GM23338 (cell line): Measurements from ENCODE around the gene S1PR3. TPM values are rescaled to one million over a fixed set of nuclear protein-coding genes. Genes with fewer than 3 reads are reported as not detected.

Source experiments
- ATAC-seq: fragments of 200-7000 bp; cut with Tn5 transposase; 3 replicates; pipeline ENCODE4 v1.9.1; 2020
- DNase-seq: peaks from one replicate; pipeline ENCODE4 v3.0.0-alpha.2; 2015; ENCODE audit warnings: low spot score
- H2AFZ ChIP-seq: fragments of 200-600 bp; sonication (generic); 2 replicates; pipeline ENCODE4 v1.8.0; 2016; ENCODE audit warnings: antibody characterized with exemption, mild to moderate bottlenecking, moderate library complexity
- H3F3A ChIP-seq: fragments of 200-600 bp; sonication (generic); replicated peaks from 2 replicates; pipeline ENCODE4 v1.8.0; 2017; ENCODE audit warnings: antibody characterized with exemption, mixed run types, low read depth
- H3K27ac ChIP-seq: fragments of 200-600 bp; sonication (generic); 2 replicates; pipeline ENCODE4 v1.6.1; 2016; ENCODE audit warnings: low read depth
- H3K27me3 ChIP-seq: fragments of 200-600 bp; sonication (generic); 2 replicates; pipeline ENCODE4 v1.8.0; 2016; ENCODE audit warnings: mild to moderate bottlenecking, mixed run types, moderate library complexity; ENCODE audit not compliant: insufficient read depth
- H3K36me3 ChIP-seq: fragments of 200-600 bp; sonication (generic); 2 replicates; pipeline ENCODE4 v1.8.0; 2016; ENCODE audit warnings: mild to moderate bottlenecking; ENCODE audit not compliant: insufficient read depth
- H3K4me1 ChIP-seq: fragments of 200-600 bp; sonication (generic); 2 replicates; pipeline ENCODE4 v1.8.0; 2016; ENCODE audit warnings: mild to moderate bottlenecking, moderate library complexity; ENCODE audit not compliant: insufficient read depth
- H3K4me2 ChIP-seq: fragments of 200-600 bp; sonication (generic); 2 replicates; pipeline ENCODE4 v1.7.1; 2017; ENCODE audit warnings: mixed run types
- H3K4me3 ChIP-seq: fragments of 200-600 bp; sonication (generic); 2 replicates; pipeline ENCODE4 v1.6.1; 2016; ENCODE audit warnings: mixed run types
- H3K79me2 ChIP-seq: fragments of 200-600 bp; sonication (generic); replicated peaks from 2 replicates; pipeline ENCODE4 v1.8.0; 2017; ENCODE audit warnings: mild to moderate bottlenecking; ENCODE audit not compliant: insufficient read depth
- H3K9me2 ChIP-seq: fragments of 200-600 bp; sonication (generic); 2 replicates; pipeline ENCODE4 v1.8.0; 2017; ENCODE audit not compliant: insufficient read depth
- H4K20me1 ChIP-seq: fragments of 200-600 bp; sonication (generic); replicated peaks from 2 replicates; pipeline ENCODE4 v1.8.0; 2017; ENCODE audit warnings: mild to moderate bottlenecking; ENCODE audit not compliant: insufficient read depth
- H3K27ac Mint-ChIP-seq: 2 replicates; pipeline ENCODE4 v1.8.0; 2020; ENCODE audit warnings: inconsistent platforms, mild to moderate bottlenecking, moderate library complexity, mixed read lengths
- H3K27me3 Mint-ChIP-seq: 3 replicates; pipeline ENCODE4 v1.8.0; 2022; ENCODE audit warnings: low read depth, mild to moderate bottlenecking, moderate library complexity, mixed read lengths, inconsistent platforms; ENCODE audit not compliant: insufficient read depth, poor library complexity
- H3K36me3 Mint-ChIP-seq: 3 replicates; pipeline ENCODE4 v1.8.0; 2021; ENCODE audit warnings: low read depth, mild to moderate bottlenecking, inconsistent platforms, moderate library complexity, mixed read lengths
- H3K4me1 Mint-ChIP-seq: 3 replicates; pipeline ENCODE4 v1.8.0; 2020; ENCODE audit warnings: mild to moderate bottlenecking, inconsistent platforms, mixed read lengths
- H3K4me3 Mint-ChIP-seq: 3 replicates; pipeline ENCODE4 v1.8.0; 2021; ENCODE audit warnings: moderate library complexity, mild to moderate bottlenecking, inconsistent platforms, mixed read lengths
- H3K9me3 Mint-ChIP-seq: 3 replicates; pipeline ENCODE4 v1.8.0; 2020; ENCODE audit warnings: moderate library complexity, mild to moderate bottlenecking, inconsistent platforms, mixed read lengths
- CREB1 ChIP-seq: fragments of 250-450 bp; sonication (Bioruptor Pico); IDR thresholded peaks from 2 replicates; pipeline ENCODE4 v1.5.0; 2020; ENCODE audit warnings: low read depth, mild to moderate bottlenecking, moderate library complexity
- EZH2 ChIP-seq: fragments of 200-600 bp; sonication (generic); IDR thresholded peaks from one replicate; pipeline ENCODE4 v1.8.0; 2017; ENCODE audit warnings: antibody characterized with exemption, mild to moderate bottlenecking, low read depth; ENCODE audit not compliant: unreplicated experiment
- EZH2phosphoT487 ChIP-seq: fragments of 200-600 bp; sonication (generic); IDR thresholded peaks from one replicate; pipeline ENCODE4 v1.8.1; 2018; ENCODE audit warnings: antibody characterized with exemption; ENCODE audit not compliant: unreplicated experiment
- JUNB ChIP-seq: IDR thresholded peaks from one replicate; pipeline ENCODE4 v1.6.1; 2016; ENCODE audit warnings: antibody characterized with exemption; ENCODE audit not compliant: unreplicated experiment
- NANOG ChIP-seq: IDR thresholded peaks from 2 replicates; pipeline ENCODE4 v1.6.1; 2016; ENCODE audit warnings: antibody characterized with exemption, borderline replicate concordance
- POLR2AphosphoS5 ChIP-seq: IDR thresholded peaks from 2 replicates; pipeline ENCODE4 v1.6.1; 2016; ENCODE audit warnings: antibody characterized with exemption, low read depth
- REST ChIP-seq: IDR thresholded peaks from one replicate; pipeline ENCODE4 v1.6.1; 2018; ENCODE audit warnings: antibody characterized with exemption; ENCODE audit not compliant: unreplicated experiment
- STAT1 ChIP-seq: IDR thresholded peaks from one replicate; pipeline ENCODE4 v1.6.1; 2016; ENCODE audit warnings: antibody characterized with exemption; ENCODE audit not compliant: unreplicated experiment
- ZNF114 ChIP-seq: fragments of 250-450 bp; sonication (Bioruptor Pico); IDR thresholded peaks from 2 replicates; pipeline ENCODE4 v1.5.0; 2020; ENCODE audit warnings: mild to moderate bottlenecking, moderate library complexity
- ZNF331 ChIP-seq: fragments of 250-450 bp; sonication (Bioruptor Pico); IDR thresholded peaks from 2 replicates; pipeline ENCODE4 v1.5.0; 2020; ENCODE audit warnings: low read depth, mild to moderate bottlenecking, moderate library complexity
- polyA plus RNA-seq: library from polyadenylated mRNA; unstranded; fragments of >200 nt; fragmentation: Nextera tagmentation; extraction: Ambion mirVana; gene quantifications from 2 replicates; pipeline ENCODE4 v1.2.1, GENCODE V29; 2016
- total RNA-seq: library from RNA; depleted of rRNA; stranded (reverse); fragments of >200 nt; shearing (Covaris generic); gene quantifications from 2 replicates; pipeline ENCODE4 v1.2.3, GENCODE V29; 2014
- TF ChIP-seq, protein P1 (sequence below): fragments of 250-450 bp; sonication (Bioruptor Pico); IDR thresholded peaks from 2 replicates; pipeline ENCODE4 v1.5.0; 2020; ENCODE audit warnings: mild to moderate bottlenecking, moderate library complexity
- TF ChIP-seq, protein P2 (sequence below), 2 experiments: fragments of 200-600 bp in 1 of 2; sonication (generic) in 1 of 2; conservative IDR thresholded peaks; 2 replicates each; pipeline versions ENCODE4 v1.5.1 to v1.6.1; 2016 to 2017; ENCODE audit warnings: antibody characterized with exemption in 2 of 2, low read depth in 2 of 2, mild to moderate bottlenecking in 2 of 2, moderate library complexity in 1 of 2
- TF ChIP-seq, protein P3 (sequence below): IDR thresholded peaks from 2 replicates; pipeline ENCODE4 v1.6.1; 2016; ENCODE audit warnings: antibody characterized with exemption

Gene S1PR3
- total and polyA plus RNA-seq, 2 experiments from 2014 or later: 2.1 to 7.6 TPM

GRCh38 chr9:88984543-88984883 lies 6.8 kb upstream of the S1PR3 start:
- no peak overlapping the region for H3K27ac Mint-ChIP-seq
- H3K4me1 Mint-ChIP-seq: peaks cover 19% of the 10 kb centered on the region
- TF ChIP-seq ZNF114 (CRISPR knock-in tag): no peak
- TF ChIP-seq, protein P1, sequence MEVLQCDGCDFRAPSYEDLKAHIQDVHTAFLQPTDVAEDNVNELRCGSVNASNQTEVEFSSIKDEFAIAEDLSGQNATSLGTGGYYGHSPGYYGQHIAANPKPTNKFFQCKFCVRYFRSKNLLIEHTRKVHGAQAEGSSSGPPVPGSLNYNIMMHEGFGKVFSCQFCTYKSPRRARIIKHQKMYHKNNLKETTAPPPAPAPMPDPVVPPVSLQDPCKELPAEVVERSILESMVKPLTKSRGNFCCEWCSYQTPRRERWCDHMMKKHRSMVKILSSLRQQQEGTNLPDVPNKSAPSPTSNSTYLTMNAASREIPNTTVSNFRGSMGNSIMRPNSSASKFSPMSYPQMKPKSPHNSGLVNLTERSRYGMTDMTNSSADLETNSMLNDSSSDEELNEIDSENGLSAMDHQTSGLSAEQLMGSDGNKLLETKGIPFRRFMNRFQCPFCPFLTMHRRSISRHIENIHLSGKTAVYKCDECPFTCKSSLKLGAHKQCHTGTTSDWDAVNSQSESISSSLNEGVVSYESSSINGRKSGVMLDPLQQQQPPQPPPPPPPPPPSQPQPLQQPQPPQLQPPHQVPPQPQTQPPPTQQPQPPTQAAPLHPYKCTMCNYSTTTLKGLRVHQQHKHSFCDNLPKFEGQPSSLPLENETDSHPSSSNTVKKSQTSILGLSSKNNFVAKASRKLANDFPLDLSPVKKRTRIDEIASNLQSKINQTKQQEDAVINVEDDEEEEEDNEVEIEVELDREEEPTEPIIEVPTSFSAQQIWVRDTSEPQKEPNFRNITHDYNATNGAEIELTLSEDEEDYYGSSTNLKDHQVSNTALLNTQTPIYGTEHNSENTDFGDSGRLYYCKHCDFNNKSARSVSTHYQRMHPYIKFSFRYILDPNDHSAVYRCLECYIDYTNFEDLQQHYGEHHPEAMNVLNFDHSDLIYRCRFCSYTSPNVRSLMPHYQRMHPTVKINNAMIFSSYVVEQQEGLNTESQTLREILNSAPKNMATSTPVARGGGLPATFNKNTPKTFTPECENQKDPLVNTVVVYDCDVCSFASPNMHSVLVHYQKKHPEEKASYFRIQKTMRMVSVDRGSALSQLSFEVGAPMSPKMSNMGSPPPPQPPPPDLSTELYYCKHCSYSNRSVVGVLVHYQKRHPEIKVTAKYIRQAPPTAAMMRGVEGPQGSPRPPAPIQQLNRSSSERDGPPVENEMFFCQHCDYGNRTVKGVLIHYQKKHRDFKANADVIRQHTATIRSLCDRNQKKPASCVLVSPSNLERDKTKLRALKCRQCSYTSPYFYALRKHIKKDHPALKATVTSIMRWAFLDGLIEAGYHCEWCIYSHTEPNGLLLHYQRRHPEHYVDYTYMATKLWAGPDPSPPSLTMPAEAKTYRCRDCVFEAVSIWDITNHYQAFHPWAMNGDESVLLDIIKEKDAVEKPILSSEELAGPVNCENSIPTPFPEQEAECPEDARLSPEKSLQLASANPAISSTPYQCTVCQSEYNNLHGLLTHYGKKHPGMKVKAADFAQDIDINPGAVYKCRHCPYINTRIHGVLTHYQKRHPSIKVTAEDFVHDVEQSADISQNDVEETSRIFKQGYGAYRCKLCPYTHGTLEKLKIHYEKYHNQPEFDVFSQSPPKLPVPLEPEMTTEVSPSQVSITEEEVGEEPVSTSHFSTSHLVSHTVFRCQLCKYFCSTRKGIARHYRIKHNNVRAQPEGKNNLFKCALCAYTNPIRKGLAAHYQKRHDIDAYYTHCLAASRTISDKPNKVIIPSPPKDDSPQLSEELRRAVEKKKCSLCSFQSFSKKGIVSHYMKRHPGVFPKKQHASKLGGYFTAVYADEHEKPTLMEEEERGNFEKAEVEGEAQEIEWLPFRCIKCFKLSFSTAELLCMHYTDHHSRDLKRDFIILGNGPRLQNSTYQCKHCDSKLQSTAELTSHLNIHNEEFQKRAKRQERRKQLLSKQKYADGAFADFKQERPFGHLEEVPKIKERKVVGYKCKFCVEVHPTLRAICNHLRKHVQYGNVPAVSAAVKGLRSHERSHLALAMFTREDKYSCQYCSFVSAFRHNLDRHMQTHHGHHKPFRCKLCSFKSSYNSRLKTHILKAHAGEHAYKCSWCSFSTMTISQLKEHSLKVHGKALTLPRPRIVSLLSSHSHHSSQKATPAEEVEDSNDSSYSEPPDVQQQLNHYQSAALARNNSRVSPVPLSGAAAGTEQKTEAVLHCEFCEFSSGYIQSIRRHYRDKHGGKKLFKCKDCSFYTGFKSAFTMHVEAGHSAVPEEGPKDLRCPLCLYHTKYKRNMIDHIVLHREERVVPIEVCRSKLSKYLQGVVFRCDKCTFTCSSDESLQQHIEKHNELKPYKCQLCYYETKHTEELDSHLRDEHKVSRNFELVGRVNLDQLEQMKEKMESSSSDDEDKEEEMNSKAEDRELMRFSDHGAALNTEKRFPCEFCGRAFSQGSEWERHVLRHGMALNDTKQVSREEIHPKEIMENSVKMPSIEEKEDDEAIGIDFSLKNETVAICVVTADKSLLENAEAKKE (CRISPR knock-in tag): no peak
- TF ChIP-seq, protein P2, sequence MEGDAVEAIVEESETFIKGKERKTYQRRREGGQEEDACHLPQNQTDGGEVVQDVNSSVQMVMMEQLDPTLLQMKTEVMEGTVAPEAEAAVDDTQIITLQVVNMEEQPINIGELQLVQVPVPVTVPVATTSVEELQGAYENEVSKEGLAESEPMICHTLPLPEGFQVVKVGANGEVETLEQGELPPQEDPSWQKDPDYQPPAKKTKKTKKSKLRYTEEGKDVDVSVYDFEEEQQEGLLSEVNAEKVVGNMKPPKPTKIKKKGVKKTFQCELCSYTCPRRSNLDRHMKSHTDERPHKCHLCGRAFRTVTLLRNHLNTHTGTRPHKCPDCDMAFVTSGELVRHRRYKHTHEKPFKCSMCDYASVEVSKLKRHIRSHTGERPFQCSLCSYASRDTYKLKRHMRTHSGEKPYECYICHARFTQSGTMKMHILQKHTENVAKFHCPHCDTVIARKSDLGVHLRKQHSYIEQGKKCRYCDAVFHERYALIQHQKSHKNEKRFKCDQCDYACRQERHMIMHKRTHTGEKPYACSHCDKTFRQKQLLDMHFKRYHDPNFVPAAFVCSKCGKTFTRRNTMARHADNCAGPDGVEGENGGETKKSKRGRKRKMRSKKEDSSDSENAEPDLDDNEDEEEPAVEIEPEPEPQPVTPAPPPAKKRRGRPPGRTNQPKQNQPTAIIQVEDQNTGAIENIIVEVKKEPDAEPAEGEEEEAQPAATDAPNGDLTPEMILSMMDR (conservative IDR thresholded peaks at IDR 0.05; ENCODE audit: low read depth in 2 of 2): no peak
- TF ChIP-seq ZNF331: no peak
- TF ChIP-seq EZH2: no peak
- TF ChIP-seq EZH2phosphoT487: no peak
- TF ChIP-seq POLR2AphosphoS5: no peak
- no peak for TF ChIP-seq CREB1
- no peak for TF ChIP-seq JUNB
- TF ChIP-seq REST: no peak
- TF ChIP-seq NANOG: no peak
- no peak for TF ChIP-seq STAT1
- TF ChIP-seq, protein P3, sequence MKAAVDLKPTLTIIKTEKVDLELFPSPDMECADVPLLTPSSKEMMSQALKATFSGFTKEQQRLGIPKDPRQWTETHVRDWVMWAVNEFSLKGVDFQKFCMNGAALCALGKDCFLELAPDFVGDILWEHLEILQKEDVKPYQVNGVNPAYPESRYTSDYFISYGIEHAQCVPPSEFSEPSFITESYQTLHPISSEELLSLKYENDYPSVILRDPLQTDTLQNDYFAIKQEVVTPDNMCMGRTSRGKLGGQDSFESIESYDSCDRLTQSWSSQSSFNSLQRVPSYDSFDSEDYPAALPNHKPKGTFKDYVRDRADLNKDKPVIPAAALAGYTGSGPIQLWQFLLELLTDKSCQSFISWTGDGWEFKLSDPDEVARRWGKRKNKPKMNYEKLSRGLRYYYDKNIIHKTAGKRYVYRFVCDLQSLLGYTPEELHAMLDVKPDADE: no peak

More at GRCh38 chr9:88984543-88984883, 6.8 kb upstream of the S1PR3 start:
- no peak overlapping the region for H3K4me2 ChIP-seq
- no peaks in the 10 kb centered on the region for H3F3A ChIP-seq
- ATAC-seq: no peak
- H2AFZ ChIP-seq: no peak overlapping the region
- H3K4me3 Mint-ChIP-seq: no peak overlapping the region
- no peak for DNase-seq
- no peaks in the 10 kb centered on the region for H3K79me2 ChIP-seq
- H3K27me3 ChIP-seq: no peaks in the 10 kb centered on the region
- no peaks in the 10 kb centered on the region for H4K20me1 ChIP-seq
- no peak overlapping the region for H3K27ac ChIP-seq
- H3K9me2 ChIP-seq: no peaks in the 10 kb centered on the region
- peaks cover 17% of the 10 kb centered on the region; the same call in 2 of the 3 replicates for H3K9me3 Mint-ChIP-seq
- H3K4me1 ChIP-seq: peaks cover 11% of the 10 kb centered on the region
- no peak overlapping the region for H3K4me3 ChIP-seq
- no peaks in the 10 kb centered on the region for H3K36me3 ChIP-seq
- peaks cover 6% of the 10 kb centered on the region for H3K27me3 Mint-ChIP-seq
- H3K36me3 Mint-ChIP-seq: peaks cover 7% of the 10 kb centered on the region; the same call in 2 of the 3 replicates
